Activated CD4-positive, CD25-positive, alpha-beta regulatory T cell treated with anti-CD3 and anti-CD28 coated beads, Interleukin-2, amount 50 U/mL, for 24 hours (primary cell): Measurements from ENCODE around the gene SPSB3.
A peak's percentile ranks its signal among the peaks of the same experiment; 100 is the strongest.
"Not testable (repeated sequence)": the region's sequence is repeated elsewhere in the genome, so short reads cannot be mapped to it uniquely, and the experiment has no call there.

Experiments
- ATAC-seq, 2 donors: fragments of 150-1000 bp; cut with Tn5 transposase; one replicate each; pipeline ENCODE4 v1.10.0; 2021; ENCODE audit warnings: mild to moderate bottlenecking in 1 of 2, moderate library complexity in 1 of 2

The SPSB3 gene

GRCh38 chr16:1816396-1817275, 34.3 kb upstream of the SPSB3 start:
- ATAC-seq, result no peak

GRCh38 chr16:1815461-1815860, 33.1 kb upstream of the SPSB3 start:
- no peak for ATAC-seq

- peak; percentile 41 to 51 for ATAC-seq
Observed at GRCh38 chr16:1812732-1813163, 30.4 kb upstream of the SPSB3 start.

- ATAC-seq, result no peak
Observed at GRCh38 chr16:1810536-1810935, 28.2 kb upstream of the SPSB3 start.

- no peak for ATAC-seq
Observed at GRCh38 chr16:1810106-1810505, 27.7 kb upstream of the SPSB3 start.

- no peak for ATAC-seq
Observed at GRCh38 chr16:1809281-1809801, 27.0 kb upstream of the SPSB3 start.

GRCh38 chr16:1808691-1809090, 26.3 kb upstream of the SPSB3 start:
- no peak for ATAC-seq

GRCh38 chr16:1807626-1808025, 25.3 kb upstream of the SPSB3 start:
- ATAC-seq, result no peak

GRCh38 chr16:1800701-1801100, 18.3 kb upstream of the SPSB3 start:
- no peak for ATAC-seq

GRCh38 chr16:1799263-1799662, 16.9 kb upstream of the SPSB3 start:
- not testable (repeated sequence) for ATAC-seq

GRCh38 chr16:1794908-1795666, 12.7 kb upstream of the SPSB3 start:
- no peak for ATAC-seq

GRCh38 chr16:1794221-1794871, 12.0 kb upstream of the SPSB3 start:
- no peak for ATAC-seq

GRCh38 chr16:1793578-1794220, 11.3 kb upstream of the SPSB3 start, which contains the start of gene IGFALS:
Gene IGFALS (minus strand): TSS chr16:1793705. CDS start chr16:1793652, 53 bp downstream.
- no peak for ATAC-seq

- no peak for ATAC-seq
Observed at GRCh38 chr16:1792836-1793577, 10.6 kb upstream of the SPSB3 start.

GRCh38 chr16:1791943-1792812, 9.8 kb upstream of the SPSB3 start:
- no peak for ATAC-seq

GRCh38 chr16:1791256-1791942, 9.0 kb upstream of the SPSB3 start:
- ATAC-seq, result no peak

- ATAC-seq, result no peak
Observed at GRCh38 chr16:1790611-1791255, 8.4 kb upstream of the SPSB3 start.

- ATAC-seq, result no peak
Observed at GRCh38 chr16:1790261-1790610, 7.9 kb upstream of the SPSB3 start.

- no peak for ATAC-seq
Observed at GRCh38 chr16:1789643-1790045, 7.3 kb upstream of the SPSB3 start.

GRCh38 chr16:1788708-1789100, 6.3 kb upstream of the SPSB3 start:
- ATAC-seq, result no peak
